AG04450 (cell line): ENCODE measurements around the gene SLC24A3. TPM values are rescaled to one million over a fixed set of nuclear protein-coding genes. Genes with fewer than 3 reads are reported as not detected.
"Not testable (repeated sequence)": the region's sequence is repeated elsewhere in the genome, so short reads cannot be mapped to it uniquely, and the experiment has no call there.

ENCODE experiments used
- CTCF ChIA-PET: fragments of 300-600, 350-600 bp; formaldehyde crosslinking; extraction: SDS; loops from one replicate; lab custom pipeline; 2022; ENCODE audit warnings: antibody characterized with exemption, inconsistent platforms; lab: Charles Lee
- POLR2A ChIA-PET: fragments of 350-600 bp; formaldehyde crosslinking; extraction: SDS; loops from one replicate; lab custom pipeline; 2021; ENCODE audit warnings: antibody characterized with exemption, inconsistent platforms; lab: Yijun Ruan, JAX
- DNase-seq: peaks from one replicate; pipeline ENCODE4 v3.0.0-alpha.2; 2011; ENCODE audit warnings: low read depth, low spot score
- H3K27ac ChIP-seq: one replicate; pipeline ENCODE4 v1.5.1; 2012; ENCODE audit warnings: low read depth, low read length, control low read depth
- H3K27me3 ChIP-seq: one replicate; pipeline ENCODE4 v1.6.0; 2012; ENCODE audit warnings: low read length; ENCODE audit not compliant: control insufficient read depth, insufficient read depth
- H3K4me3 ChIP-seq: 2 replicates; pipeline ENCODE4 v1.5.1; 2011; ENCODE audit warnings: mild to moderate bottlenecking, low read depth, low read length, control low read depth
- H3K9me3 ChIP-seq: 2 replicates; pipeline ENCODE4 v1.5.1; 2012; ENCODE audit warnings: low read length; ENCODE audit not compliant: control insufficient read depth, insufficient read depth
- polyA plus RNA-seq: library from polyadenylated mRNA; depleted of rRNA; stranded (reverse); fragments of >200 nt; gene quantifications from 2 replicates; pipeline ENCODE4 v1.2.3, GENCODE V29; 2011
- TF ChIP-seq, protein P1 (sequence below): IDR thresholded peaks from 2 replicates; pipeline ENCODE4 v1.5.1; 2011; ENCODE audit warnings: low read depth, low read length, control low read depth, inconsistent platforms

The SLC24A3 gene
- polyA plus RNA-seq, 1 experiment, result not detected

DNA sequence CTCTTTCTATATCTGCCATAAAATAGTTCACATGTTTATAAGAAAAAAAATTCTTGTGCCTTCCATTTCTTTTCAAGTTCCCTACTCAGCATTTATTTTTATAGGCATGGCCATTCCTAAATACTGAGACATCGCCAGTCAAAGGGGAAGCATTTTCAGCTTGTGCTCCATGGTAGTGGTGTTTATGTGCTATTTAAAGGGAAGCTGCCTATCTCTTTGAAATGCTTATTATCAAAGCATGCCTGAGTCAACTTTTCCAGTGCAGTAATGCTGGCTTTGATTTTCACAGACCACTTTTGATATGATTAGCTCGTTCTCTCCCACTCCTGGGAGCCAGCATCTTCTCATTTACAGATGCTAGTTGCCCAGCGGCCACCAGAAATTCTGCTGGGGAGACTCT lies 421.5 kb downstream of the SLC24A3 start:
- no peak for DNase-seq
- H3K27ac ChIP-seq, result no peak overlapping the region

GRCh38 chr20:19639471-19640045 lies 427.1 kb downstream of the SLC24A3 start:
- H3K4me3 ChIP-seq, DNase-seq, H3K9me3 ChIP-seq, CTCF ChIA-PET, H3K27ac ChIP-seq, H3K27me3 ChIP-seq, POLR2A ChIA-PET: not testable (repeated sequence)

More for the DNA sequence above, 421.5 kb downstream of the SLC24A3 start:
- no peaks in the 10 kb centered on the region for H3K9me3 ChIP-seq
- TF ChIP-seq, protein P1, sequence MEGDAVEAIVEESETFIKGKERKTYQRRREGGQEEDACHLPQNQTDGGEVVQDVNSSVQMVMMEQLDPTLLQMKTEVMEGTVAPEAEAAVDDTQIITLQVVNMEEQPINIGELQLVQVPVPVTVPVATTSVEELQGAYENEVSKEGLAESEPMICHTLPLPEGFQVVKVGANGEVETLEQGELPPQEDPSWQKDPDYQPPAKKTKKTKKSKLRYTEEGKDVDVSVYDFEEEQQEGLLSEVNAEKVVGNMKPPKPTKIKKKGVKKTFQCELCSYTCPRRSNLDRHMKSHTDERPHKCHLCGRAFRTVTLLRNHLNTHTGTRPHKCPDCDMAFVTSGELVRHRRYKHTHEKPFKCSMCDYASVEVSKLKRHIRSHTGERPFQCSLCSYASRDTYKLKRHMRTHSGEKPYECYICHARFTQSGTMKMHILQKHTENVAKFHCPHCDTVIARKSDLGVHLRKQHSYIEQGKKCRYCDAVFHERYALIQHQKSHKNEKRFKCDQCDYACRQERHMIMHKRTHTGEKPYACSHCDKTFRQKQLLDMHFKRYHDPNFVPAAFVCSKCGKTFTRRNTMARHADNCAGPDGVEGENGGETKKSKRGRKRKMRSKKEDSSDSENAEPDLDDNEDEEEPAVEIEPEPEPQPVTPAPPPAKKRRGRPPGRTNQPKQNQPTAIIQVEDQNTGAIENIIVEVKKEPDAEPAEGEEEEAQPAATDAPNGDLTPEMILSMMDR, result no peak
- ChIA-PET CTCF (no interaction called here), POLR2A (no interaction called here)
- H3K4me3 ChIP-seq, result no peak overlapping the region
- H3K27me3 ChIP-seq, result no peaks in the 10 kb centered on the region

DNA sequence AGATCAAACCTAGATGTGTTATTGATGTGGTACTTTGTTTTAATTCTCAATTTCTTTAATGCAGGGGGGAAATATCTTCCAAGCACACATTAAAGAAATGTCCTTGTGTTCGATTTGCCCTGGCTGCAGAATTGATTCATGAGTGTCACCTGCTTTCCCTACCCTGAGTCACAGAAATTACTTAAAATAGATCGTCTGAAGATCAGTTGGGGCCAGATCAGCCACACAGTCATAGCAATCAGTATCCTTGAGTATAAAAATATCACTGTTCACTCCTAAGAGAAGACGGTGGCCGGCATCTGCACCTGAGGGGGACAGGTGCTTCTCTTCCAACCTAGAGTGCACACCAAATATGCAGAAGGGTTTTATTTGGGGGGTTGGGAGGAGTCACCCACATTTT lies 430.4 kb downstream of the SLC24A3 start:
- Histone ChIP-seq H3K27me3 (peaks cover 2% of the 10 kb centered on the region), H3K27ac (no peak overlapping the region), H3K4me3 (no peak overlapping the region), H3K9me3 (no peaks in the 10 kb centered on the region)
- TF ChIP-seq, protein P1, result no peak
- no peak for DNase-seq
- CTCF ChIA-PET, result interaction anchor here (1.3 kb wide), 1 partner anchor 14 kb away, joined by 4 read pairs; no protein-coding TSS in a partner anchor
- POLR2A ChIA-PET, result no interaction called here

DNA sequence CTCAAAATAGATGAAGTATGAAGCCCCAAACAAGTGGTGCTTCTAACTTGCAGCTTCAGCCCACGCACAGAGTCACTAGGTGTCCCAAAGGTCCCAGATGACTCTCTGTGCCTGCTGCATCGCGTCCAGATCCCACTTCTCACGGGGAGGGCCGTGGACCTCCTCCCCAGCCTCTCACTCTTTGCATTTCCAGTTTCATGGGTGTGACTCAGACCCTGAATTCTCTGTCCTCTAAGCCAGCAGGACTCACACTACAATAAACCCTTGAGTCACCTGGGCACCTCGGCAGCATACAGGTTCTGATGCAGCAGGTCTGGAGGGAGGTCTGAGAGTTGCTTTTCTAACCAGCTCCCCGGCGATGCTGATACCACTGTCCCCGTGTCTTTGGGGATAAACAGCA lies 431.6 kb downstream of the SLC24A3 start:
- Histone ChIP-seq H3K27me3 (peaks cover 2% of the 10 kb centered on the region), H3K27ac (no peak overlapping the region), H3K9me3 (no peaks in the 10 kb centered on the region), H3K4me3 (no peak overlapping the region)
- POLR2A ChIA-PET, result no interaction called here
- TF ChIP-seq, protein P1, result no peak
- CTCF ChIA-PET, result interaction anchor here (0.9 to 1.0 kb wide), 3 partner anchors 15 to 19 kb away, joined by 3 to 4 read pairs (median 3); no protein-coding TSS in a partner anchor
- DNase-seq, result no peak

- ChIA-PET POLR2A (no interaction called here), CTCF (interaction anchor here (0.9 to 1.2 kb wide), 3 partner anchors 13 to 18 kb away, joined by 3 to 7 read pairs (median 3); no protein-coding TSS in a partner anchor)
- no peak overlapping the region for H3K27ac ChIP-seq
- TF ChIP-seq, protein P1, result no peak
- no peak for DNase-seq
- no peaks in the 10 kb centered on the region for H3K9me3 ChIP-seq
- no peak overlapping the region for H3K4me3 ChIP-seq
- H3K27me3 ChIP-seq, result peaks cover 2% of the 10 kb centered on the region
Observed at GRCh38 chr20:19646963-19647362, 434.5 kb downstream of the SLC24A3 start.
